ENCODE data around the gene NDUFS6. TPM values are rescaled to one million over a fixed set of nuclear protein-coding genes. Genes with fewer than 3 reads are reported as not detected.
A peak's percentile ranks its signal among the peaks of the same experiment; 100 is the strongest.

Gene NDUFS6
- total RNA-seq, 4 donors from 2014 or later, result 38.9 to 64.5 (median 51.2) TPM

GRCh38 chr5:1806974-1807373 is 5.8 kb downstream of the NDUFS6 start:
- H3K9me3 ChIP-seq, result no peaks in the 10 kb centered on the region
- DNase-seq (ENCODE audit: low spot score in 2 of 2), result no peak
- TF ChIP-seq POLR2A (IDR thresholded peaks at IDR 0.05), result no peak
- TF ChIP-seq CTCF (IDR thresholded peaks at IDR 0.05), result no peak
- no peak for TF ChIP-seq POLR2AphosphoS5 (IDR thresholded peaks at IDR 0.05)
- no peak for TF ChIP-seq EP300 (IDR thresholded peaks at IDR 0.05)
- WGBS, result 91% methylated on average over 16 of the region's 16 CpGs
- H3K36me3 ChIP-seq, result peaks cover 81% of the 10 kb centered on the region
- H3K27me3 ChIP-seq, result no peaks in the 10 kb centered on the region
- H3K4me1 ChIP-seq, result peaks cover 14% of the 10 kb centered on the region
- no peak overlapping the region for H3K27ac ChIP-seq
- no peak overlapping the region for H3K4me3 ChIP-seq

GRCh38 chr5:1807451-1808185 is 6.4 kb downstream of the NDUFS6 start:
- TF ChIP-seq POLR2A (IDR thresholded peaks at IDR 0.05), result no peak
- TF ChIP-seq CTCF (IDR thresholded peaks at IDR 0.05), result no peak
- TF ChIP-seq POLR2AphosphoS5 (IDR thresholded peaks at IDR 0.05), result no peak
- no peak for TF ChIP-seq EP300 (IDR thresholded peaks at IDR 0.05)
- peaks cover 87% of the 10 kb centered on the region for H3K36me3 ChIP-seq

GRCh38 chr5:1808439-1808838 is 7.2 kb downstream of the NDUFS6 start:
- TF ChIP-seq POLR2A (IDR thresholded peaks at IDR 0.05) (no peak), CTCF (IDR thresholded peaks at IDR 0.05) (no peak), EP300 (IDR thresholded peaks at IDR 0.05) (no peak), POLR2AphosphoS5 (IDR thresholded peaks at IDR 0.05) (no peak)
- 34% methylated on average over 3 of the region's 3 CpGs for WGBS
- Histone ChIP-seq H3K36me3 (peaks cover 89% of the 10 kb centered on the region), H3K4me1 (peaks cover 5% of the 10 kb centered on the region), H3K27ac (peak overlapping the region; percentile 38), H3K4me3 (no peak overlapping the region), H3K27me3 (no peaks in the 10 kb centered on the region), H3K9me3 (no peaks in the 10 kb centered on the region)
- no peak for DNase-seq (ENCODE audit: low spot score in 2 of 2)

More at GRCh38 chr5:1807451-1808185, 6.4 kb downstream of the NDUFS6 start:
- Histone ChIP-seq H3K4me3 (no peak overlapping the region), H3K27ac (peak overlapping the region; percentile 38), H3K27me3 (no peaks in the 10 kb centered on the region), H3K4me1 (peaks cover 7% of the 10 kb centered on the region), H3K9me3 (no peaks in the 10 kb centered on the region)
- DNase-seq (ENCODE audit: low spot score in 2 of 2), result no peak
- WGBS, result 85% methylated on average over 18 of the region's 20 CpGs

GRCh38 chr5:1809416-1810035 is 8.3 kb downstream of the NDUFS6 start:
- peak in 1 of 2 donors; percentile 20 for DNase-seq (ENCODE audit: low spot score in 2 of 2)
- no peaks in the 10 kb centered on the region for H3K9me3 ChIP-seq
- H3K27me3 ChIP-seq, result no peaks in the 10 kb centered on the region
- H3K36me3 ChIP-seq, result peaks cover 89% of the 10 kb centered on the region
- H3K4me1 ChIP-seq, result peaks cover 5% of the 10 kb centered on the region
- H3K4me3 ChIP-seq, result no peak overlapping the region
- H3K27ac ChIP-seq, result no peak overlapping the region
- WGBS, result 87% methylated on average over 31 of the region's 32 CpGs
- TF ChIP-seq EP300 (IDR thresholded peaks at IDR 0.05), result no peak
- TF ChIP-seq CTCF (IDR thresholded peaks at IDR 0.05), result no peak
- TF ChIP-seq POLR2AphosphoS5 (IDR thresholded peaks at IDR 0.05), result no peak
- no peak for TF ChIP-seq POLR2A (IDR thresholded peaks at IDR 0.05)

- H3K9me3 ChIP-seq, result no peaks in the 10 kb centered on the region
- 90% methylated on average over 10 of the region's 10 CpGs for WGBS
Measured at GRCh38 chr5:1810581-1811101, 9.4 kb downstream of the NDUFS6 start.

More at GRCh38 chr5:1810581-1811101, 9.4 kb downstream of the NDUFS6 start:
- no peak for TF ChIP-seq POLR2AphosphoS5 (IDR thresholded peaks at IDR 0.05)
- TF ChIP-seq EP300 (IDR thresholded peaks at IDR 0.05), result no peak
- TF ChIP-seq CTCF (IDR thresholded peaks at IDR 0.05), result no peak
- no peak for TF ChIP-seq POLR2A (IDR thresholded peaks at IDR 0.05)
- Histone ChIP-seq H3K4me3 (no peak overlapping the region), H3K27me3 (no peaks in the 10 kb centered on the region), H3K4me1 (peaks cover 5% of the 10 kb centered on the region), H3K27ac (no peak overlapping the region), H3K36me3 (peaks cover 89% of the 10 kb centered on the region)
- DNase-seq (ENCODE audit: low spot score in 2 of 2), result peak; percentile 8 to 33
